DMS79 (cell line): Measurements from ENCODE around the gene APOBEC3F.
"Not testable (repeated sequence)": the region's sequence is repeated elsewhere in the genome, so short reads cannot be mapped to it uniquely, and the experiment has no call there.

ENCODE experiments used
- DNase-seq: peaks from one replicate; lab custom pipeline; 2025; lab: John Stamatoyannopoulos, UW

Gene APOBEC3F

GRCh38 chr22:39040538-39041296, at the start of gene APOBEC3F:
Gene APOBEC3F, plus strand, starts transcription at chr22:39040864. Its CDS starts 97 bp downstream, at chr22:39040961.
- not testable (repeated sequence) for DNase-seq

- not testable (repeated sequence) for DNase-seq
Observed at GRCh38 chr22:38992871-38993371, 47.7 kb upstream of the APOBEC3F start.

GRCh38 chr22:38996105-38996504, 44.6 kb upstream of the APOBEC3F start:
- no peak for DNase-seq

GRCh38 chr22:38997518-38997917, 43.1 kb upstream of the APOBEC3F start:
- no peak for DNase-seq

GRCh38 chr22:39003165-39003638, 37.5 kb upstream of the APOBEC3F start:
- DNase-seq: peak; percentile 85

- no peak for DNase-seq
Observed at GRCh38 chr22:39007177-39007576, 33.5 kb upstream of the APOBEC3F start.

GRCh38 chr22:39008271-39008850, 32.3 kb upstream of the APOBEC3F start:
- DNase-seq: not testable (repeated sequence)

- no peak for DNase-seq
Observed at GRCh38 chr22:39010946-39011345, 29.7 kb upstream of the APOBEC3F start.

GRCh38 chr22:39012533-39013511, 27.8 kb upstream of the APOBEC3F start:
- no peak for DNase-seq

GRCh38 chr22:39013561-39013941, 27.1 kb upstream of the APOBEC3F start:
- DNase-seq: not testable (repeated sequence)

GRCh38 chr22:39013942-39014722, 26.5 kb upstream of the APOBEC3F start, which contains the start of gene APOBEC3C:
Gene APOBEC3C, plus strand, starts transcription at chr22:39014257. Its CDS starts 106 bp downstream, at chr22:39014363.
- peak; percentile 10 for DNase-seq

- DNase-seq: not testable (repeated sequence)
Observed at GRCh38 chr22:39014723-39015121, 25.9 kb upstream of the APOBEC3F start.

GRCh38 chr22:39016592-39016991, 24.1 kb upstream of the APOBEC3F start:
- DNase-seq: no peak

- DNase-seq: no peak
Observed at GRCh38 chr22:39017596-39018365, 22.9 kb upstream of the APOBEC3F start.

GRCh38 chr22:39020021-39020651, 20.5 kb upstream of the APOBEC3F start:
- not testable (repeated sequence) for DNase-seq

GRCh38 chr22:39021552-39022250, 19.0 kb upstream of the APOBEC3F start:
- no peak for DNase-seq

GRCh38 chr22:39024519-39025308, 15.9 kb upstream of the APOBEC3F start:
- no peak for DNase-seq

- no peak for DNase-seq
Observed at GRCh38 chr22:39026509-39027150, 14.0 kb upstream of the APOBEC3F start.
